Mesodermal cell (in vitro differentiated cells): Measurements from ENCODE around the gene KIF23.
"Not testable (repeated sequence)": the region's sequence is repeated elsewhere in the genome, so short reads cannot be mapped to it uniquely, and the experiment has no call there.

Experiments
- H3K27ac ChIP-seq: 2 replicates; pipeline ENCODE4 v1.7.0; 2013; ENCODE audit warnings: mild to moderate bottlenecking, low read depth, low read length, moderate library complexity; ENCODE audit not compliant: severe bottlenecking
- H3K36me3 ChIP-seq: 2 replicates; pipeline ENCODE4 v1.7.1; 2013; ENCODE audit warnings: mild to moderate bottlenecking, low read length, moderate library complexity; ENCODE audit not compliant: control insufficient read depth, insufficient read depth
- H3K4me1 ChIP-seq: one replicate; pipeline ENCODE4 v1.7.1; 2013; ENCODE audit warnings: mild to moderate bottlenecking, low read length; ENCODE audit not compliant: insufficient read depth, control insufficient read depth, poor library complexity, severe bottlenecking
- H3K4me3 ChIP-seq: 2 replicates; pipeline ENCODE4 v1.7.0; 2013; ENCODE audit warnings: low read length, control low read depth, mild to moderate bottlenecking; ENCODE audit not compliant: insufficient read depth, poor library complexity, severe bottlenecking; ENCODE audit errors: extremely low read depth
- H3K9me3 ChIP-seq: 2 replicates; pipeline ENCODE4 v1.7.1; 2013; ENCODE audit warnings: mild to moderate bottlenecking, low read length, moderate library complexity; ENCODE audit not compliant: control insufficient read depth
- WGBS, 2 experiments: methylation state at CpG; one replicate each; pipeline ENCODE4 v1.1.5; 2013; ENCODE audit warnings: missing lambda C conversion rate in 2 of 2; ENCODE audit not compliant: insufficient coverage in 2 of 2; 5-methylcytosine and 5-hydroxymethylcytosine counted together

KIF23 gene

GRCh38 chr15:69435985-69436384, 21.8 kb downstream of the KIF23 start:
- peaks cover 95% of the 10 kb centered on the region for H3K36me3 ChIP-seq
- no peak overlapping the region for H3K27ac ChIP-seq
- H3K4me1 ChIP-seq, result no peaks in the 10 kb centered on the region
- no peak overlapping the region for H3K4me3 ChIP-seq
- no peaks in the 10 kb centered on the region for H3K9me3 ChIP-seq
- WGBS, 2 experiments, result 100% methylated on average over 1 of the region's 4 CpGs; no CpG with 5 or more reads in 1 of the 2 experiments

- Histone ChIP-seq H3K4me1 (no peaks in the 10 kb centered on the region), H3K27ac (no peak overlapping the region), H3K36me3 (peaks cover 98% of the 10 kb centered on the region), H3K4me3 (no peak overlapping the region), H3K9me3 (no peaks in the 10 kb centered on the region)
- WGBS, 2 experiments, result 85 to 100% methylated on average over 1 to 3 of the region's 4 CpGs
Measured at GRCh38 chr15:69436951-69437350, 22.8 kb downstream of the KIF23 start.

GRCh38 chr15:69439623-69440022, 25.5 kb downstream of the KIF23 start:
- WGBS, 2 experiments, result 96 to 97% methylated on average over 3 of the region's 4 CpGs
- Histone ChIP-seq H3K36me3 (peaks cover 92% of the 10 kb centered on the region), H3K9me3 (no peaks in the 10 kb centered on the region), H3K27ac (no peak overlapping the region), H3K4me3 (no peak overlapping the region), H3K4me1 (no peaks in the 10 kb centered on the region)

DNA sequence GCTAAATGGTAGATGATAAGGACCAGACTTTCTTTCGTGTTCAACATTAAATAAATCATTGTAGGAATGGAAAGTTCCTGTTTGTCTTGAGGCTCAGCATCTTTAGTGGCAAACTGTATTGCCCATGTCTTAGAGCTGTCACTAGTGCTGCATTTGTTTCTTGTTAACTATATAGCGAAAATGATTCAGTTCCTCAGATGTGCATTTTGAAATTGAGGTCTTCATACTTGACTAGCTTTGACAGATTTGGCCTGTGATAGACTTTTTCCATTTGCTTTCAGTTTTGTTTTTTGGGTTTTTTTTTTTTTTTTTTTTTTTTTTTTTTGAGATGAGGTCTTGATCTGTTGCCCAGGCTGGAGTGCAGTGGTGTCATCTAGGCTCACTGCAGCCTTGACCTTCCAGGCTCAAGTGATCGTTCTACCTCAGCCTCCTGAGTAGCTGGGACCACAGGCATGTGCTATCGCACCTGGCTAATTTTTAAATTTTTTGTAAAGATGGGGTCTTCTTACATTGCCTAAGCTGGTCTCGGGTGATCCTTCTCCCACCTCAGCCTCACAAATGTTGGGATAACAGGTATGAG, 29.0 kb downstream of the KIF23 start:
- Histone ChIP-seq H3K27ac (no peak overlapping the region), H3K4me1 (no peaks in the 10 kb centered on the region), H3K4me3 (no peak overlapping the region), H3K9me3 (no peaks in the 10 kb centered on the region), H3K36me3 (peaks cover 88% of the 10 kb centered on the region)
- 81 to 100% methylated on average over 3 to 4 of the region's 5 CpGs for WGBS, 2 experiments

- H3K27ac ChIP-seq, result no peak overlapping the region
- no peaks in the 10 kb centered on the region for H3K9me3 ChIP-seq
- 97% methylated on average over 6 of the region's 7 CpGs; no CpG with 5 or more reads in 1 of the 2 experiments for WGBS, 2 experiments
- H3K4me3 ChIP-seq, result no peak overlapping the region
- no peaks in the 10 kb centered on the region for H3K4me1 ChIP-seq
- peaks cover 86% of the 10 kb centered on the region for H3K36me3 ChIP-seq
Measured at GRCh38 chr15:69444686-69445085, 30.5 kb downstream of the KIF23 start.

GRCh38 chr15:69446953-69447352, 32.8 kb downstream of the KIF23 start:
- Histone ChIP-seq H3K36me3 (peaks cover 68% of the 10 kb centered on the region), H3K4me1 (no peaks in the 10 kb centered on the region), H3K9me3 (no peaks in the 10 kb centered on the region), H3K27ac (no peak overlapping the region), H3K4me3 (no peak overlapping the region)
- 100% methylated on average over 2 of the region's 2 CpGs for WGBS, 2 experiments

DNA sequence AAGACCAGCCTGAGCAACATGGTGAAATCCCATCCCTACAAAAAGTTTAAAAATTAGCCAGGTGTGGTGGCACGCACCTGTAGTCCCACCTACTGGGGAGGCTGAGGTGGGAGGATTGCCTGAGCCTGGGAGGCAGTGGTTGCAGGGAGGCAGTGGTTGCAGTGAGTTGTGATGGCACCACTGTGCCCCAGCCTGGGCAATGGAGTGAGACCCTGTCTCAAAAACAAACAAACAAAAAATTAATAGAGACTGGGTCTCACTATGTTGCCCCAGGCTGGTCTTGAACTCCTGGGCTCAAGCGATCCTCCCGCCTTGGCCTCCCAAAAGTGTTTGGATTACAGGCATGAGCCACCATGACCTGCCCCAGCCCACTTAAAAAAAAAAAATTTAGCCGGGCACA, 36.1 kb downstream of the KIF23 start:
- not testable (repeated sequence) for H3K27ac ChIP-seq, H3K9me3 ChIP-seq, H3K4me3 ChIP-seq, H3K4me1 ChIP-seq
- H3K36me3 ChIP-seq, result peaks cover 65% of the 10 kb centered on the region
- 91 to 97% methylated on average over 3 of the region's 4 CpGs for WGBS, 2 experiments

DNA sequence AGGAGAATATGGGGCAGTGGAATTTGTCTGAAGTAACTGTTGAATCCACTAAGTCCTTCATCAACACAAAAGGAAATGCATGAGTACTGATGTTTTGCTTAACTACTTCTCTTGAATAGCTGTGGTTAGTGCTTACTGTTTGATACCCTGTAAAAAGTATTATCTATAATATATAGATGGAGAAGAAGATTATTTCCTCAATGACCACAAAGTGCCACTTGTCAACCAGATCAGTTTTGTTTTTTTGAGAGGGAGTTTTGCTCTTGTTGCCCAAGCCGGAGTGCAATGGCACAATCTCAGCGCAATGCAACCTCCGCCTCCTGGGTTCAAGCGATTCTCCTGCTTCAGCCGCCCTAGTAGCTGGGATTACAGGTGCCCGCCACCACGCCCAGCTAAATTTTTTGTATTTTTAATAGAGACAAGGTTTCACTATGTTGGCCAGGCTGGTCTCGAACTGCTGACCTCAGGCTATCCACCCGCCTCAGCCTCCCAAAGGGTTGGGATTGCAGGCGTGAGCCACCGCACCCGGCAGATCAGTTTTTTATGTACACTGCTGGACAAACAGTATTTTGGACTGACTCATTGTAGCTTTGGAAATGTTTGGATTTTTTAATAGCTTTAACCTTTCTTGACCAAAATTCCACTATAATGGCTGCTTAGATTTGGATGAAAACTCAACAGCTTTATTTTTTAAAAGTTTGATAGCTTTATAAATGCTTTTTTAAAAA, 37.0 kb downstream of the KIF23 start:
- H3K4me3 ChIP-seq, result no peak overlapping the region
- 95 to 98% methylated on average over 11 to 12 of the region's 12 CpGs for WGBS, 2 experiments
- H3K36me3 ChIP-seq, result peaks cover 65% of the 10 kb centered on the region

DNA sequence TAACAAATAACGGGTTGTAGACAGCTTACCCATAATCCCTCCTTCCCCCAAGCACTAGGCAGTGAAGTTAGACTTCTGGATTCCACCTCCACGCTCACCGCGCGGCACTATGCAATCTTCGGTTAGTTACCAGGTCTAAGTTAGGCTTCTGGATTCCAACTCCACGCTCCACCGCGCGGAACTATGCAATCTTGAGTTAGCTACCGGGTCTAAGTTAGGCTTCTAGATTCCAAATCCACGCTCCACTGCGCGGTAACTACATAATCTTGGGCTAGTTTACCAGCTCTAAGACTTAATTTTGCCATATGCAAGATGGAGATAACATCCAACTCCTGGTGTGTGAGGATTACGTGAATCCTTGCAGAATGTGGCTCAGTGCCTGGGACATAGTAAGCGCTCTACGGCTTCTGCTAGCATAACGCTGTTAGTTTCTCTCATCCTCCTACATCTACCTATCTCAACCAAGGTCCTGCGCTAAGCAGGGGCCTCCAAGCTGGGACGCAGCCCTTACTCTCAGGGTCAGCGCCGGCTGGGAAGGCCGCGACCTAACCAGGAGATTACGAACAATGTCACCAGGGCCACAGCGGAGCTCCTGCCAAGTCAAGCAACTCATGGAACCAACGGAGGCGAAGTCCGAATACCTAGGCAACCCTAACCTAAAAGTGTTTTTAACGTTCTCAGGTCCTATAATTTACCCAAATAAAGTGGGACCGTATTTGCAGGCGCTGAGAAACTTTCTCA, 38.0 kb downstream of the KIF23 start:
- WGBS, 2 experiments, result 37 to 41% methylated on average over 24 to 26 of the region's 32 CpGs

More for the DNA sequence above, 37.0 kb downstream of the KIF23 start:
- no peaks in the 10 kb centered on the region for H3K9me3 ChIP-seq
- no peak overlapping the region for H3K27ac ChIP-seq
- H3K4me1 ChIP-seq, result peaks cover 8% of the 10 kb centered on the region

GRCh38 chr15:69452692-69453521, 38.8 kb downstream of the KIF23 start, which contains the start of gene RPLP1:
RPLP1 (plus strand) TSS chr15:69452818; CDS start chr15:69452949, 131 bp downstream.
- Histone ChIP-seq H3K36me3 (peaks cover 67% of the 10 kb centered on the region), H3K9me3 (no peaks in the 10 kb centered on the region), H3K4me1 (peaks cover 13% of the 10 kb centered on the region), H3K4me3 (peak within 1 kb of the TSS; percentile 93), H3K27ac (peak within 1 kb of the TSS; percentile 92)
- 0% methylated on average over 77 of the region's 77 CpGs for WGBS, 2 experiments

More for the DNA sequence above, 38.0 kb downstream of the KIF23 start:
- Histone ChIP-seq H3K4me1 (peaks cover 13% of the 10 kb centered on the region), H3K9me3 (no peaks in the 10 kb centered on the region), H3K27ac (peak overlapping the region; percentile 92), H3K36me3 (peaks cover 65% of the 10 kb centered on the region), H3K4me3 (peak overlapping the region; percentile 93)
